OCI-LY3 (cell line): ENCODE data around the gene ST3GAL6.

Experiments
- H2AFZ ChIP-seq: fragments of 200-600, 300-600 bp; shearing (Covaris generic); 2 replicates; pipeline ENCODE4 v1.6.0; 2014; ENCODE audit warnings: antibody characterized with exemption, low read depth, low read length
- H3K27ac ChIP-seq: fragments of 200-600, 300-600 bp; sonication (generic); 2 replicates; pipeline ENCODE4 v1.5.1; 2014; ENCODE audit warnings: mild to moderate bottlenecking, low read length, moderate library complexity, mixed read lengths
- H3K27me3 ChIP-seq: fragments of 200-600, 300-600 bp; sonication (generic); 2 replicates; pipeline ENCODE4 v1.6.1; 2014; ENCODE audit warnings: low read depth, low read length, mixed read lengths
- H3K36me3 ChIP-seq: fragments of 200-600, 300-600 bp; sonication (generic); replicated peaks from 2 replicates; pipeline ENCODE3; 2014; ENCODE audit warnings: low read depth, low read length, mixed read lengths
- H3K4me1 ChIP-seq: fragments of 300-600, 200-600 bp; sonication (generic); 2 replicates; pipeline ENCODE4 v1.6.1; 2014; ENCODE audit warnings: low read length, mixed read lengths
- H3K4me2 ChIP-seq: fragments of 200-600, 300-600 bp; sonication (generic); 2 replicates; pipeline ENCODE4 v1.6.1; 2014; ENCODE audit warnings: low read length, mixed read lengths
- H3K4me3 ChIP-seq: fragments of 300-600, 200-600 bp; sonication (generic); 2 replicates; pipeline ENCODE4 v1.5.1; 2014; ENCODE audit warnings: antibody characterized with exemption, mild to moderate bottlenecking, low read length, moderate library complexity
- H3K79me2 ChIP-seq: fragments of 300-600, 200-600 bp; shearing (Covaris generic); 2 replicates; pipeline ENCODE4 v1.6.1; 2014; ENCODE audit warnings: mild to moderate bottlenecking, low read length, mixed read lengths
- H3K9ac ChIP-seq: fragments of 300-600, 200-600 bp; shearing (Covaris generic); 2 replicates; pipeline ENCODE4 v1.6.0; 2014; ENCODE audit warnings: mild to moderate bottlenecking, low read length, moderate library complexity
- H3K9me3 ChIP-seq: fragments of 200-600, 300-600 bp; shearing (Covaris generic); 2 replicates; pipeline ENCODE4 v1.6.1; 2014; ENCODE audit warnings: low read length, mixed read lengths; ENCODE audit not compliant: insufficient read depth
- H4K20me1 ChIP-seq: fragments of 200-600, 300-600 bp; sonication (generic); 2 replicates; pipeline ENCODE4 v1.6.1; 2016; ENCODE audit warnings: low read length, mixed read lengths; ENCODE audit not compliant: insufficient read depth
- EZH2phosphoT487 ChIP-seq: fragments of 200-600 bp; shearing (Covaris generic); IDR thresholded peaks from 2 replicates; pipeline ENCODE4 v1.6.1; 2018; ENCODE audit warnings: antibody characterized with exemption, mixed run types, low read depth
- TF ChIP-seq, protein P1 (sequence below): fragments of 200-600, 300-600 bp; sonication (generic); IDR thresholded peaks from 2 replicates; pipeline ENCODE4 v1.5.1; 2014; ENCODE audit warnings: antibody characterized with exemption, low read length, low read depth

Gene ST3GAL6

DNA sequence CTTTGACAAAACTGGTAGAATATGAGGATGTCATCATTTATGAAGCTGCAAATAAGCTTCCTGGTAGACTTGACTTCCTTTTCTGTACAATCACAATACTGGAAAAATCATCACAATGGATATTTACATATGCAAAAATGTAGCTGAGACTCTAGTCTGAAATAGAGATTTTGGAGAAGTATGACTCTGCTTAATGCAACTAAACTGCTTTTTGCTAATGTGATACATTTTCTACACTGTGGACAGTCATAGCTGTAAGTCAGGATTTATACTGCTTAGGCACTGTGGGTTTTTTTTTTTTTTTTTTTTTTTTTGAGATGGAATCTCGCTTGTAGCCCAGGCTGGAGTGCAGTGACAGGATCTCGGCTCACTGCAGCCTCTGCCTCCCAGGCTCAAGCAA, 34.5 kb upstream of the ST3GAL6 start:
- H2AFZ ChIP-seq: no peak overlapping the region
- H3K79me2 ChIP-seq: no peaks in the 10 kb centered on the region
- H3K27ac ChIP-seq: no peak overlapping the region
- H3K4me1 ChIP-seq: peaks cover 6% of the 10 kb centered on the region
- H3K4me3 ChIP-seq: no peak overlapping the region
- H3K9me3 ChIP-seq: no peaks in the 10 kb centered on the region
- H3K27me3 ChIP-seq: no peaks in the 10 kb centered on the region
- H3K9ac ChIP-seq: no peak overlapping the region
- no peaks in the 10 kb centered on the region for H3K36me3 ChIP-seq
- H3K4me2 ChIP-seq: no peak overlapping the region
- no peak for TF ChIP-seq EZH2phosphoT487
- TF ChIP-seq, protein P1, sequence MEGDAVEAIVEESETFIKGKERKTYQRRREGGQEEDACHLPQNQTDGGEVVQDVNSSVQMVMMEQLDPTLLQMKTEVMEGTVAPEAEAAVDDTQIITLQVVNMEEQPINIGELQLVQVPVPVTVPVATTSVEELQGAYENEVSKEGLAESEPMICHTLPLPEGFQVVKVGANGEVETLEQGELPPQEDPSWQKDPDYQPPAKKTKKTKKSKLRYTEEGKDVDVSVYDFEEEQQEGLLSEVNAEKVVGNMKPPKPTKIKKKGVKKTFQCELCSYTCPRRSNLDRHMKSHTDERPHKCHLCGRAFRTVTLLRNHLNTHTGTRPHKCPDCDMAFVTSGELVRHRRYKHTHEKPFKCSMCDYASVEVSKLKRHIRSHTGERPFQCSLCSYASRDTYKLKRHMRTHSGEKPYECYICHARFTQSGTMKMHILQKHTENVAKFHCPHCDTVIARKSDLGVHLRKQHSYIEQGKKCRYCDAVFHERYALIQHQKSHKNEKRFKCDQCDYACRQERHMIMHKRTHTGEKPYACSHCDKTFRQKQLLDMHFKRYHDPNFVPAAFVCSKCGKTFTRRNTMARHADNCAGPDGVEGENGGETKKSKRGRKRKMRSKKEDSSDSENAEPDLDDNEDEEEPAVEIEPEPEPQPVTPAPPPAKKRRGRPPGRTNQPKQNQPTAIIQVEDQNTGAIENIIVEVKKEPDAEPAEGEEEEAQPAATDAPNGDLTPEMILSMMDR: no peak
- H4K20me1 ChIP-seq: no peaks in the 10 kb centered on the region

DNA sequence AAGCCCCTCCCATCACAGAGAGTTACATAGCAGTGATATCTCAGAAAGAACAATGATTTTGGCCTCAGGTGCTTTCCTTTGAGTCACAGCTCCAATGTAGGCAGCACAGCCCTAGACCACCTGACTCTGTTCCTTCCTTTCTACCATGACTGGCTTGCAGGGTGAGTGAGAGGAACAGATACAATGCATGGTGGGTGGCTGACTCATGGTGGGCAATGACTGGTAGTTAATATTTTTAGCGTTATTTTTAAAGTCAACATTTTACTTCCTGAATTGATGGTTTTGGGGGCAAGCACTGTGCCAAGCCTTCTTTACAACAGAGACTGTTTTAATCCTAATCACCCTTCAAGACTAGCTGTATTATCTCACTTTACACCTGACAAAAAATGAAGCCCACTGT, 32.8 kb upstream of the ST3GAL6 start:
- Histone ChIP-seq H3K9me3 (no peaks in the 10 kb centered on the region), H3K9ac (no peak overlapping the region), H3K27ac (no peak overlapping the region), H3K4me3 (no peak overlapping the region), H3K79me2 (no peaks in the 10 kb centered on the region), H4K20me1 (no peaks in the 10 kb centered on the region), H3K27me3 (no peaks in the 10 kb centered on the region), H3K4me1 (peaks cover 6% of the 10 kb centered on the region), H2AFZ (no peak overlapping the region), H3K36me3 (no peaks in the 10 kb centered on the region), H3K4me2 (no peak overlapping the region)
- TF ChIP-seq EZH2phosphoT487: no peak
- TF ChIP-seq, protein P1: no peak

DNA sequence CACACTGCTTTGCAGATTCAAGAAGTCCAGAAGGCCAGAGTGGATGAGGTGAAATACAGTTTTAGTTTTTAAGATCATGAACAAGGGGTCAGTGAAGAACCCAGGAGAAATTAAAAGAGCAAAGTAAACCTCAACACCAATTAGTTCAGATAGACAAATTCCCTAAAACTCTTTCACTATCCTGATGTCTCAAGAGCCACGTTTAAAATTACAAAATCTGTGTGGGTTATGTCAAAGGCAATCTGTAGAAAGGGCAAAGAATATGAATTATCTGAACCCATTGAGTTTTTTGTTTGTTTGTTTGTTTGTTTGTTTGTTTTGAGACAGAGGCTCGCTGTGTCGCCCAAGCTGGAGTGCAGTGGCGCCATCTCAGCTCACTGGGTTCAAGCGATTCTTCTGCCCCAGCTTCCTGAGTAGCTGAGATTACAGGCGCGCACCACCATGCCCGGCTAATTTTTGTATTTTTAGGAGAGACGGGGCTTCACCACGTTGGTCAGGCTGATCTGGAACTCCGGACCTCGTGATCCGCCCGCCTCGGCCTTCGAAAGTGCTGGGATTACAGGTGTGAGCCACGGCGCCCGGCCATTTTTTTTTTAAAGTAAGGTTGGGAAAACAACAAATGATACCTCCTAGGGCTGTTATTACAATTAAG, 32.1 kb upstream of the ST3GAL6 start:
- no peaks in the 10 kb centered on the region for H3K9me3 ChIP-seq
- no peaks in the 10 kb centered on the region for H3K27me3 ChIP-seq
- no peak overlapping the region for H3K27ac ChIP-seq
- H3K79me2 ChIP-seq: no peaks in the 10 kb centered on the region
- H2AFZ ChIP-seq: no peak overlapping the region
- H3K9ac ChIP-seq: no peak overlapping the region
- peaks cover 6% of the 10 kb centered on the region for H3K4me1 ChIP-seq
- H4K20me1 ChIP-seq: no peaks in the 10 kb centered on the region
- no peak overlapping the region for H3K4me3 ChIP-seq
- H3K4me2 ChIP-seq: no peak overlapping the region
- no peak for TF ChIP-seq EZH2phosphoT487
- TF ChIP-seq, protein P1: no peak
- no peaks in the 10 kb centered on the region for H3K36me3 ChIP-seq

DNA sequence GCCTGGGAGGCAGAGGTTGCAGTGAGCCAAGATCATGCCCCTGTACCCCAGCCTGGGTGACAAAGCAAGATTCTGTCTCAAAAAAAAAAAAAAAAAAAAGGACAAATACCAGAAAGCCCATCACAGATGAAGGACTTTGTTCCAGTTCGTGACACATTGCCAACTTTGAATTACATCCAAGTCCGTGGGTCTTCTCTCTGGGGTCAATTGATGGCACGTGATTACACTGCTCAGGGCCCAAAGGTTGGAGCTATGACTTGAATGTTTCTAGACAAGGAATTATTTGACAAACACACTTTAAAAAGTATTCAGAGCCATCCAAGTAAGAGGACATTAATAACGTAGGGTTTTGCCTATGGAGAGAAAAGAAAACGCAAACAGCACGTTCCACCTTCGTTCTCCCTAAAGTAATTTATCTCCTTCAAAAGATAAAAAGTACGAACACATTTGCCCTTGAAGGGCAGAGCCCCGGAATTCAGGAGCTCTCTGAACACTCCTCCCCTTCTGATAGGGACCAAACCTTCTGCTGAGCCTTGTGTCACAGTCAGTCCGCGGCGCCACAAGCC, 31.3 kb upstream of the ST3GAL6 start:
- Histone ChIP-seq H3K4me1 (peaks cover 6% of the 10 kb centered on the region), H3K79me2 (no peaks in the 10 kb centered on the region), H3K9ac (no peak overlapping the region), H3K36me3 (no peaks in the 10 kb centered on the region), H3K4me3 (no peak overlapping the region), H3K4me2 (no peak overlapping the region), H4K20me1 (no peaks in the 10 kb centered on the region), H3K27ac (no peak overlapping the region), H2AFZ (no peak overlapping the region), H3K27me3 (no peaks in the 10 kb centered on the region), H3K9me3 (no peaks in the 10 kb centered on the region)
- TF ChIP-seq, protein P1: no peak
- TF ChIP-seq EZH2phosphoT487: no peak
